GM18526 (cell line): ENCODE measurements around the gene HERPUD2.

ENCODE experiments used
- POLR2A ChIP-seq: IDR thresholded peaks from 3 replicates; pipeline ENCODE4 v1.6.1; 2011; ENCODE audit not compliant: insufficient read length; ENCODE audit errors: extremely low read depth

Gene HERPUD2

GRCh38 chr7:35697414-35698175, 2.7 kb upstream of the HERPUD2 start:
- TF ChIP-seq POLR2A = no peak

- TF ChIP-seq POLR2A = no peak
Observed at GRCh38 chr7:35695987-35696386, 1.1 kb upstream of the HERPUD2 start.

- no peak for TF ChIP-seq POLR2A
Observed at GRCh38 chr7:35695473-35695850, 527 bp upstream of the HERPUD2 start.

GRCh38 chr7:35694161-35694783, 663 bp downstream of the HERPUD2 start:
- no peak for TF ChIP-seq POLR2A

- TF ChIP-seq POLR2A = no peak
Observed at GRCh38 chr7:35691827-35692307, 3.1 kb downstream of the HERPUD2 start.

GRCh38 chr7:35691366-35691765, 3.6 kb downstream of the HERPUD2 start:
- TF ChIP-seq POLR2A = no peak

GRCh38 chr7:35685781-35686180, 9.2 kb downstream of the HERPUD2 start:
- no peak for TF ChIP-seq POLR2A

- TF ChIP-seq POLR2A = no peak
Observed at GRCh38 chr7:35681231-35682029, 13.5 kb downstream of the HERPUD2 start.

- TF ChIP-seq POLR2A = no peak
Observed at GRCh38 chr7:35680403-35681013, 14.4 kb downstream of the HERPUD2 start.

GRCh38 chr7:35677582-35678356, 17.2 kb downstream of the HERPUD2 start:
- no peak for TF ChIP-seq POLR2A

GRCh38 chr7:35676211-35676610, 18.7 kb downstream of the HERPUD2 start:
- no peak for TF ChIP-seq POLR2A

GRCh38 chr7:35670856-35671569, 23.9 kb downstream of the HERPUD2 start:
- no peak for TF ChIP-seq POLR2A

GRCh38 chr7:35658606-35659201, 36.2 kb downstream of the HERPUD2 start:
- TF ChIP-seq POLR2A = no peak

GRCh38 chr7:35657125-35657524, 37.8 kb downstream of the HERPUD2 start:
- no peak for TF ChIP-seq POLR2A
